C4-2B (cell line): ENCODE measurements around the gene WDR7.

Source experiments
- CTCF ChIP-seq: fragments of 450-650 bp; conservative IDR thresholded peaks from 2 replicates; pipeline ENCODE4 v1.5.1; 2017; ENCODE audit warnings: mild to moderate bottlenecking
- ZFX ChIP-seq: fragments of 450-650 bp; IDR thresholded peaks from 2 replicates; pipeline ENCODE4 v1.6.1; 2017

GRCh38 chr18:56878711-56879110, 227.6 kb downstream of the WDR7 start:
- TF ChIP-seq CTCF (no peak), ZFX (no peak)
